Right lobe of liver (tissue), 4 donors: ENCODE data around the gene NME9.

Experiments used
- POLR2A ChIP-seq: fragments of 450-650 bp; IDR thresholded peaks from one replicate; pipeline ENCODE4 v1.6.1; 2017; ENCODE audit warnings: antibody characterized with exemption, mild to moderate bottlenecking
- TF ChIP-seq, protein P1 (sequence below), 4 donors: fragments of 200-600 bp in 3 of 4; fragments of 450-650 bp in 1 of 4; IDR thresholded peaks; one replicate each; pipeline versions ENCODE4 v1.5.1 to v1.8.0; 2016 to 2022; ENCODE audit warnings: antibody characterized with exemption in 4 of 4, mild to moderate bottlenecking in 2 of 4
- donor health status: DM: no; HTN: no; CAD: no.
- donor health status: DM: no; HTN: no; CAD: no.
- donor health status: DM: no; HTN: yes; CAD: no.

DNA sequence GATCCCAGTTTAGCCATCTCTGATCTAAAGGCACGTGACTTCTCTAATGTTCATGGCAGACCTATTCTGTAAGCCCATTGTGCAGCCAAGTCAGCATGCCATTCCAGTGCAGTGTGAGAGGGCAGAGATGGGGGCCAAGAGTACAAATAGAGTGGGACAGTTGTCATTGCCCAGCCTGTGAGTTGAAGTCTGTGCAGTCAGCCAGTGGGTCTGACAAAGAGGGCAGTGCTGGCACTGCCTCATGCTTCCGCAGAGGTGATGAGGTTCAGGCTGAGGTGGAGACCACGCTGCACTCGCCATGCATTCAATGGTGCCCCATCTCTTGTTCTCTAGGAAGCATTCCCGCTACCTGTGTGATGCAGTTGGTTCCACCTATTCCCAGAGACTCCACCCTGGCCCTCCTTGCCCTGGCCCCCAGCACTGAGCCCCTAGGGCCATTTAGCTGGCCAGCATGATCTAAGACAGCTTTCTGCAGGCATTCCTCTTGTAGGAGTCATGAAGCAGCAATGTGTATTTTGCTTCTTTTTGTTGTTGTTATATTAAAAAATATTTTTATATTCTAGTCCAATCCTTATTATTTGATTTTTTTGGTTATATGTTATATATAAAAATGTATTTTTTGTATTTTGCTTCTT is 22.4 kb upstream of the NME9 start:
- TF ChIP-seq, protein P1, sequence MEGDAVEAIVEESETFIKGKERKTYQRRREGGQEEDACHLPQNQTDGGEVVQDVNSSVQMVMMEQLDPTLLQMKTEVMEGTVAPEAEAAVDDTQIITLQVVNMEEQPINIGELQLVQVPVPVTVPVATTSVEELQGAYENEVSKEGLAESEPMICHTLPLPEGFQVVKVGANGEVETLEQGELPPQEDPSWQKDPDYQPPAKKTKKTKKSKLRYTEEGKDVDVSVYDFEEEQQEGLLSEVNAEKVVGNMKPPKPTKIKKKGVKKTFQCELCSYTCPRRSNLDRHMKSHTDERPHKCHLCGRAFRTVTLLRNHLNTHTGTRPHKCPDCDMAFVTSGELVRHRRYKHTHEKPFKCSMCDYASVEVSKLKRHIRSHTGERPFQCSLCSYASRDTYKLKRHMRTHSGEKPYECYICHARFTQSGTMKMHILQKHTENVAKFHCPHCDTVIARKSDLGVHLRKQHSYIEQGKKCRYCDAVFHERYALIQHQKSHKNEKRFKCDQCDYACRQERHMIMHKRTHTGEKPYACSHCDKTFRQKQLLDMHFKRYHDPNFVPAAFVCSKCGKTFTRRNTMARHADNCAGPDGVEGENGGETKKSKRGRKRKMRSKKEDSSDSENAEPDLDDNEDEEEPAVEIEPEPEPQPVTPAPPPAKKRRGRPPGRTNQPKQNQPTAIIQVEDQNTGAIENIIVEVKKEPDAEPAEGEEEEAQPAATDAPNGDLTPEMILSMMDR (IDR thresholded peaks at IDR 0.05) = no peak
- no peak for TF ChIP-seq POLR2A
